ENCODE results near the gene KIF12.

DNA sequence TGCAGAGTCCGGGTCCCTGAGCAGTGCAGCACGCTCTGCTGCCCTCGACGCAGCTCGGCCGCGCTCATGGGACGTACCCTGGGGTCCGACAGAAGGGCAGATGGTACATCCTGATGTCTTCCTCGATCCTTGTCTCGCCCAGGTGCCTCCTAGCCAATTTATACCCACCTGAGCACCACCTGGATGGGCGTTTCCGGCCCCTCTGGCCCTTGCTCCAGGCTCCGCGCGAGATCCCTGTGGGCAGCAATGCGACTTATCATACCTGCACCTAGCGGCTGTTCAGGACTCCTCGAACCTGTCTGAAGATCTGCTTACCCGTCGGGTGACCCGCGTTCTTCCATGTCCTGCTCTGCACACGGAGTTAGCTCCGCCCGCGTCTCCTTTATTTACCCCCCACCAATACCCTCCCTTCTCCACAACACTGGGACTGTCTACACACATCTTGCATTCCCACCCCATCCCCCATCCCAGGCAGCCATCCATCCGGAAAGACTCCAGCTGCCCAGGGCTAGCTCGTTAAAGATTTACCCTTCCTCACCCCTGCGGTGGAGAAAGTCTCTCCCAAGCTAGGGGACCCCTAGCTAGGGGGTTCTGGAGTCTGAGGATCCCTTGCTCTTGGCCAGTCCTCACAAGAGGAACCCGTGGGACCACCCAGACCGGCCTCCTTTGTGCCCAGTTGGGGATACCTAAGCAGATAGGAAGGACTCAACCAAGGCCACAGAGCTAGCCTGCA, at the start of gene KIF12:
- TF ChIP-seq, protein P1, sequence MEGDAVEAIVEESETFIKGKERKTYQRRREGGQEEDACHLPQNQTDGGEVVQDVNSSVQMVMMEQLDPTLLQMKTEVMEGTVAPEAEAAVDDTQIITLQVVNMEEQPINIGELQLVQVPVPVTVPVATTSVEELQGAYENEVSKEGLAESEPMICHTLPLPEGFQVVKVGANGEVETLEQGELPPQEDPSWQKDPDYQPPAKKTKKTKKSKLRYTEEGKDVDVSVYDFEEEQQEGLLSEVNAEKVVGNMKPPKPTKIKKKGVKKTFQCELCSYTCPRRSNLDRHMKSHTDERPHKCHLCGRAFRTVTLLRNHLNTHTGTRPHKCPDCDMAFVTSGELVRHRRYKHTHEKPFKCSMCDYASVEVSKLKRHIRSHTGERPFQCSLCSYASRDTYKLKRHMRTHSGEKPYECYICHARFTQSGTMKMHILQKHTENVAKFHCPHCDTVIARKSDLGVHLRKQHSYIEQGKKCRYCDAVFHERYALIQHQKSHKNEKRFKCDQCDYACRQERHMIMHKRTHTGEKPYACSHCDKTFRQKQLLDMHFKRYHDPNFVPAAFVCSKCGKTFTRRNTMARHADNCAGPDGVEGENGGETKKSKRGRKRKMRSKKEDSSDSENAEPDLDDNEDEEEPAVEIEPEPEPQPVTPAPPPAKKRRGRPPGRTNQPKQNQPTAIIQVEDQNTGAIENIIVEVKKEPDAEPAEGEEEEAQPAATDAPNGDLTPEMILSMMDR (IDR thresholded peaks at IDR 0.05), result no peak
- TF ChIP-seq POLR2A (IDR thresholded peaks at IDR 0.05), result no peak
